ENCODE results near the gene STAT4.

GRCh38 chr2:191170301-191170636 lies 19.5 kb upstream of the STAT4 start:
- TF ChIP-seq POLR2AphosphoS5 (IDR thresholded peaks at IDR 0.05; ENCODE audit: low read depth, low read length) (no peak), RAD21 (IDR thresholded peaks at IDR 0.05; ENCODE audit: low read length) (no peak)
